OCI-LY3 (cell line): Measurements from ENCODE around the gene KAT7.

Source experiments
- H2AFZ ChIP-seq: fragments of 200-600, 300-600 bp; shearing (Covaris generic); 2 replicates; pipeline ENCODE4 v1.6.0; 2014; ENCODE audit warnings: antibody characterized with exemption, low read depth, low read length
- H3K27ac ChIP-seq: fragments of 200-600, 300-600 bp; sonication (generic); 2 replicates; pipeline ENCODE4 v1.5.1; 2014; ENCODE audit warnings: mild to moderate bottlenecking, low read length, moderate library complexity, mixed read lengths
- H3K27me3 ChIP-seq: fragments of 200-600, 300-600 bp; sonication (generic); 2 replicates; pipeline ENCODE4 v1.6.1; 2014; ENCODE audit warnings: low read depth, low read length, mixed read lengths
- H3K36me3 ChIP-seq: fragments of 200-600, 300-600 bp; sonication (generic); replicated peaks from 2 replicates; pipeline ENCODE3; 2014; ENCODE audit warnings: low read depth, low read length, mixed read lengths
- H3K4me1 ChIP-seq: fragments of 300-600, 200-600 bp; sonication (generic); 2 replicates; pipeline ENCODE4 v1.6.1; 2014; ENCODE audit warnings: low read length, mixed read lengths
- H3K4me2 ChIP-seq: fragments of 200-600, 300-600 bp; sonication (generic); 2 replicates; pipeline ENCODE4 v1.6.1; 2014; ENCODE audit warnings: low read length, mixed read lengths
- H3K4me3 ChIP-seq: fragments of 300-600, 200-600 bp; sonication (generic); 2 replicates; pipeline ENCODE4 v1.5.1; 2014; ENCODE audit warnings: antibody characterized with exemption, mild to moderate bottlenecking, low read length, moderate library complexity
- H3K79me2 ChIP-seq: fragments of 300-600, 200-600 bp; shearing (Covaris generic); 2 replicates; pipeline ENCODE4 v1.6.1; 2014; ENCODE audit warnings: mild to moderate bottlenecking, low read length, mixed read lengths
- H3K9ac ChIP-seq: fragments of 300-600, 200-600 bp; shearing (Covaris generic); 2 replicates; pipeline ENCODE4 v1.6.0; 2014; ENCODE audit warnings: mild to moderate bottlenecking, low read length, moderate library complexity
- H3K9me3 ChIP-seq: fragments of 200-600, 300-600 bp; shearing (Covaris generic); 2 replicates; pipeline ENCODE4 v1.6.1; 2014; ENCODE audit warnings: low read length, mixed read lengths; ENCODE audit not compliant: insufficient read depth
- H4K20me1 ChIP-seq: fragments of 200-600, 300-600 bp; sonication (generic); 2 replicates; pipeline ENCODE4 v1.6.1; 2016; ENCODE audit warnings: low read length, mixed read lengths; ENCODE audit not compliant: insufficient read depth
- EZH2phosphoT487 ChIP-seq: fragments of 200-600 bp; shearing (Covaris generic); IDR thresholded peaks from 2 replicates; pipeline ENCODE4 v1.6.1; 2018; ENCODE audit warnings: antibody characterized with exemption, mixed run types, low read depth
- TF ChIP-seq, protein P1 (sequence below): fragments of 200-600, 300-600 bp; sonication (generic); IDR thresholded peaks from 2 replicates; pipeline ENCODE4 v1.5.1; 2014; ENCODE audit warnings: antibody characterized with exemption, low read length, low read depth

KAT7 gene

DNA sequence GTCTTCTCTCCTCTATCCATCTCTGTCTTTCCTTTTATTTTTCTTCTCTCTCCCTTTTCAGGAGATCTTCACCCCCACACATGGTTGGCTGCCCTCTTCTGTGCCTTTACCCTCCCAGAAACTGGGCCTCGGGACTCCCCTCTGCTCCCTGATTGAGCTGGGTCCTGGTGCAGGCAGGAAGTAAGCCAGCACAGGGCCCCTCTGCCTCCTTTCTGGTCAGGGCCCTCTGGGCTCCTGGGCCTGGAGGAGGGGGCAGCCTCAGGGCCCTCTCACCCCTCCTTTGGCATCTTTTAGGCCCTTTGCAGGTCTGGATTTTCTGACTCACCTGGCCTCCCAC lies 80.5 kb downstream of the KAT7 start:
- Histone ChIP-seq H3K9ac (no peak overlapping the region), H3K79me2 (no peaks in the 10 kb centered on the region), H3K27me3 (no peaks in the 10 kb centered on the region), H3K27ac (no peak overlapping the region), H4K20me1 (no peaks in the 10 kb centered on the region), H3K4me2 (no peak overlapping the region), H3K36me3 (no peaks in the 10 kb centered on the region), H3K4me3 (no peak overlapping the region), H3K4me1 (no peaks in the 10 kb centered on the region), H2AFZ (no peak overlapping the region), H3K9me3 (no peaks in the 10 kb centered on the region)
- TF ChIP-seq, protein P1, sequence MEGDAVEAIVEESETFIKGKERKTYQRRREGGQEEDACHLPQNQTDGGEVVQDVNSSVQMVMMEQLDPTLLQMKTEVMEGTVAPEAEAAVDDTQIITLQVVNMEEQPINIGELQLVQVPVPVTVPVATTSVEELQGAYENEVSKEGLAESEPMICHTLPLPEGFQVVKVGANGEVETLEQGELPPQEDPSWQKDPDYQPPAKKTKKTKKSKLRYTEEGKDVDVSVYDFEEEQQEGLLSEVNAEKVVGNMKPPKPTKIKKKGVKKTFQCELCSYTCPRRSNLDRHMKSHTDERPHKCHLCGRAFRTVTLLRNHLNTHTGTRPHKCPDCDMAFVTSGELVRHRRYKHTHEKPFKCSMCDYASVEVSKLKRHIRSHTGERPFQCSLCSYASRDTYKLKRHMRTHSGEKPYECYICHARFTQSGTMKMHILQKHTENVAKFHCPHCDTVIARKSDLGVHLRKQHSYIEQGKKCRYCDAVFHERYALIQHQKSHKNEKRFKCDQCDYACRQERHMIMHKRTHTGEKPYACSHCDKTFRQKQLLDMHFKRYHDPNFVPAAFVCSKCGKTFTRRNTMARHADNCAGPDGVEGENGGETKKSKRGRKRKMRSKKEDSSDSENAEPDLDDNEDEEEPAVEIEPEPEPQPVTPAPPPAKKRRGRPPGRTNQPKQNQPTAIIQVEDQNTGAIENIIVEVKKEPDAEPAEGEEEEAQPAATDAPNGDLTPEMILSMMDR, result no peak
- TF ChIP-seq EZH2phosphoT487, result no peak

DNA sequence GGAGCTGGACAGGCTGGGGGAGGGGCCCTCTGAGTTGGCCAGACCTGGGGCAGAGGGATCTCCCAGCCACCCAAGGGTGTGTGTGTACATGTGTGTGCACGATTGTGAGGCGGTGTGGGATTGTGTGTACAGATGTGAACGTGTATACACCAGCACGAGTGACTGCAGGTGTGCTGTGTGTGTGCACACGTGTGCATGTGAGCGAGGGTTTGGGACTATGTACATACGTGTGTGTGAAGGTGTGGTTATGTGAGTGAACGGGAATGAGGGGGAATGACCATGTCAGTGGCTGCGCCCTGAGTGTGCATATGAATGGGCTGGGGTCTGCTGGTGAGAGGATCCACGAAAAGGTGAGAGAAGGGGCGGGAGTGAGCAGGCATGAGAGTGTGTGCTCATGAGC lies 81.8 kb downstream of the KAT7 start:
- H3K79me2 ChIP-seq, result no peaks in the 10 kb centered on the region

DNA sequence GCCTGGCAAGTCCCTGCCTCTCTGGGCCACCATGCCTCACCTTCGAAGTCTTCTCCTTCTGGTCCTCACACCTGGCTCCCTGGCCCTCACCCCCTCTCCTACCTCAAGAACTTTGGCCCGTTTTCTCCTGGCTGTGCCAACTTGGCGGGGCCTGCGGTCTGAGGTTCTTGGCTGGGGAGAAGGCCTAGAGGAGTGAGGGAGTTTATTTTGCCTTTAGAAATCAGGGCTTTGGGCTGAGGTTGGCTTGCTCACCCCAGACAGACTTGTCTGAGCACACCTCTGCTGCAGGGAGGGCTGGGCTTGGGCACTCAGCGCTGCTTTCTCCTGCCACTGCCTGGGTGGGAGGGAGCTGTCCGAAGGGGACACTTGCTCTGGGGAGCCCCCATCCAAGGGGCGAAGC lies 82.7 kb downstream of the KAT7 start:
- Histone ChIP-seq H3K9ac (no peak overlapping the region), H2AFZ (no peak overlapping the region), H3K79me2 (no peaks in the 10 kb centered on the region), H3K27me3 (no peaks in the 10 kb centered on the region; the same call in none of the 2 replicates), H3K4me1 (no peaks in the 10 kb centered on the region), H3K4me3 (no peak overlapping the region), H3K9me3 (no peaks in the 10 kb centered on the region), H3K27ac (no peak overlapping the region), H3K36me3 (no peaks in the 10 kb centered on the region), H4K20me1 (no peaks in the 10 kb centered on the region), H3K4me2 (no peak overlapping the region)
- no peak for TF ChIP-seq EZH2phosphoT487
- TF ChIP-seq, protein P1, result no peak

More for the DNA sequence above, 81.8 kb downstream of the KAT7 start:
- H3K27me3 ChIP-seq, result no peaks in the 10 kb centered on the region; the same call in 1 of the 2 replicates
- no peak for TF ChIP-seq EZH2phosphoT487
- TF ChIP-seq, protein P1, result no peak
- H3K36me3 ChIP-seq, result no peaks in the 10 kb centered on the region
- H3K27ac ChIP-seq, result no peak overlapping the region
- no peak overlapping the region for H3K9ac ChIP-seq
- no peak overlapping the region for H2AFZ ChIP-seq
- H3K9me3 ChIP-seq, result no peaks in the 10 kb centered on the region
- no peak overlapping the region for H3K4me3 ChIP-seq
- no peak overlapping the region for H3K4me2 ChIP-seq
- H3K4me1 ChIP-seq, result no peaks in the 10 kb centered on the region
- no peaks in the 10 kb centered on the region for H4K20me1 ChIP-seq

DNA sequence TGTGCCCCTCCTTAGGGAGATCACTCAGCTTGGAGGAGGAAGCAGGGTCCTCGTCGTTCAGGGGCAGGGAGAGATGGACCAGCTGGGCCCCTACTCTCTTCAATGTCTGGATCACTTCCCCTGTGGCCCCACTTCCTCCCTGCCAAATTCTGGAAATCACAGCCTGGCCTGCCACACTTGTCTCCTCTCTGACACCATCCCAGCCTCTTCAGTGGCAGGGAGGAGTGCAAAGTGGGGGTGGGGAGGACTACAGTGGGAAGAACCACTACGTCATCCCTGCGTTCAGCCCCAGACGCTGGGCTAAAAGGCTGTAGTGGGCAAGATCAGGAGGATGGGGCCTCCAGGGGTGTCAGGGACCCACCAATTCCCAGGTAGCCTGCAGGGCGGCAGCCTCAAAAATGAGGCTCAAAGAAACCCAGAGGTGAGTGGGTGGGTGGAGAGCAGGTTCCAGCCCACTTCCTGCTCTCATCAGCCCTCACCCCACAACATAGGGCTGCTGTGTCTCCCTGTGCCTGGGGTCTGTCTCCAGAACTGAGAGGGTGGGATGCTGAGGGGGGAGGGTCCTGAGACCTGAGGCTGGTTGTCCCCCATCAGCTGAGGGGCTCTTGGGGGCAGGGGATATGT lies 84.4 kb downstream of the KAT7 start:
- Histone ChIP-seq H3K4me2 (no peak overlapping the region), H3K27me3 (peaks cover 5% of the 10 kb centered on the region), H3K27ac (no peak overlapping the region), H3K36me3 (no peaks in the 10 kb centered on the region), H3K9ac (no peak overlapping the region), H3K79me2 (no peaks in the 10 kb centered on the region), H3K4me1 (no peaks in the 10 kb centered on the region), H3K9me3 (no peaks in the 10 kb centered on the region), H3K4me3 (no peak overlapping the region), H4K20me1 (no peaks in the 10 kb centered on the region), H2AFZ (no peak overlapping the region)
- TF ChIP-seq, protein P1, result no peak
- no peak for TF ChIP-seq EZH2phosphoT487
